ENCODE results near the gene NEIL1. TPM values are rescaled to one million over a fixed set of nuclear protein-coding genes. Genes with fewer than 3 reads are reported as not detected.
"Not testable (repeated sequence)": the region's sequence is repeated elsewhere in the genome, so short reads cannot be mapped to it uniquely, and the experiment has no call there.

The NEIL1 gene, protein sequence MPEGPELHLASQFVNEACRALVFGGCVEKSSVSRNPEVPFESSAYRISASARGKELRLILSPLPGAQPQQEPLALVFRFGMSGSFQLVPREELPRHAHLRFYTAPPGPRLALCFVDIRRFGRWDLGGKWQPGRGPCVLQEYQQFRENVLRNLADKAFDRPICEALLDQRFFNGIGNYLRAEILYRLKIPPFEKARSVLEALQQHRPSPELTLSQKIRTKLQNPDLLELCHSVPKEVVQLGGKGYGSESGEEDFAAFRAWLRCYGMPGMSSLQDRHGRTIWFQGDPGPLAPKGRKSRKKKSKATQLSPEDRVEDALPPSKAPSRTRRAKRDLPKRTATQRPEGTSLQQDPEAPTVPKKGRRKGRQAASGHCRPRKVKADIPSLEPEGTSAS
- total RNA-seq: 19.3 TPM

DNA sequence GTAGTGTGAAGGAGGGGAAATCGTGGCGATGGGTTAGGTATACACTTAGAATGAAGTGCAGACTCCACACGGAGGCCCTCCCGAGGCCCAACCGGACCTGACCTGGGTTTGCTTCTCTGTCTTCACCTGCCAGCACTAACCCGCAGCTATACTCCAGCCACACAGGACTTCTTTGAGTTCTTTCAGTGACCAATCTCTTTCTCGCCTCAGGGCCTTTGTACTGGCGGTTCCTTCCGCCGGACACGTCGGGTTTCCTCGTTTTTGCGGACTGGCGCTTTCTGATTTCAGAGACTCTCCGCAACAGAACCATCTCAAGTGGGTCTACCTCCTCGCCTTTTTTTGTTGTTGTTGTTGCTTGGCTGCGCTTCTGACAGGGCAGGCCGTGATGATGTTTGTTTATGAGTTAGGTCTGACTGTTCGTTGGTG, at the start of gene NEIL1:
NEIL1 (plus strand) TSS at position 244 of the 426 bp plus-strand sequence. CDS start 1,867 bp downstream, outside the sequence.
- peaks cover 44% of the 10 kb centered on the region for H3K4me1 ChIP-seq (ENCODE audit: insufficient read depth, low read length)
- peak within 1 kb of the TSS; percentile 56 for H3K4me3 ChIP-seq (ENCODE audit: low read length)

DNA sequence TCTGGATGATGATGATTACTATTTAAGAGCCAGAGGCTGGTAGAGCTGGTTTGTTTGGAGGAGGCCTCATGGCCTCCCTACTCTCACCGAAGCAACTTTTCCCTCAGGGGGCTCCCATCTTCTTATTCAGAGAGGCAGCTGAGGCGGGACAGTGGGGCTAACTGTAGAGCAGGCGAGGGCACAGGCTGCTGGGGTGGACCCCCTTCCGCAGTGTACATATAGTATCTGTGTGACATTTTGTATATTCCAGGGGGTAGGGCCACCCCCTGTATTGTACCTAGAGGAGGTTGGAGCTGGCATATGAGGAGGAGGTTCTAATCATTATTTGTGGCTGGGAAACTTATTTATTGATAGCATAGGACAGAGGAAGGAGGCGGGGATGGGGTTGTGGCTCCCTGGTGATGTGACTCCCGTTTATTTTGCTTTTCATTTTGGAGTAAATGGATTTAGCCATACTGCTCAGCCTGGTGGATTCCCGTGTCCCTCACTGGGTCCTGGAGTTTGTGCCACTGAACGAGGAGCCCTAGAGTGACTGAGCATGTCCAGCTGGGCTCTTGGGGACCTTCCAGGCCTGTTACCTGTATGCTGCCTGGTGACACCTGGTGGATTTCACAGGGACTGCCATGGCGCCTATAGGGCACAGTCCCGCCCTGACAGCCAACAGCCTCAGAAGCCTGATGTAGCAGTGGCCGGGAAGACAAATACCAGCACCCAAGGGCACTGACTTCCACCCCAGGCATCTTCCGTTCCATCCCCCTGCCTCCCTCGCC, 48.1 kb upstream of the NEIL1 start:
- H3K27me3 ChIP-seq (ENCODE audit: insufficient read depth, low read length); H3K4me3 ChIP-seq (ENCODE audit: low read length); H3K4me1 ChIP-seq (ENCODE audit: insufficient read depth, low read length); H3K9me3 ChIP-seq (ENCODE audit: low read depth, low read length): not testable (repeated sequence)

More for the DNA sequence above, at the start of gene NEIL1:
- peaks cover 26% of the 10 kb centered on the region for H3K27me3 ChIP-seq (ENCODE audit: insufficient read depth, low read length)
- no peaks in the 10 kb centered on the region for H3K9me3 ChIP-seq (ENCODE audit: low read depth, low read length)

DNA sequence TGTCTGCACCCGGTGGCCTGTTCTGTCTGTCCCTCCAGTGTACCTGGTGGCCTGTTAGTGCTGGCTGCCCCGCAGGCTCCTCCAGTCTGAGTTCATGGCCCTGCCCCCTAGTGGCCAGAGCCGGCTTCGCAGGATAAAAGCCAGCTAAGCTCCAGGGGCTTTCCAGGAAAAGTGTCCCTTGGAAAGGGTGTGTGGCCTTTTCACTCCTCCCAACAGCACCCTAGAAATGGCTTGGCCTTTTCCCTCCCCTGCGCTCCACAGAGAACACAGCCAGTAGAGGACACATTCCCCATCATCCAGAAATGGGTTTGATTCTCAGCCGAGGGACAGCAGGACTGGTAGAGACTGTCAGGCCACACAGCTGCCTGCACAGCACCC, 47.5 kb upstream of the NEIL1 start:
- H3K27me3 ChIP-seq (ENCODE audit: insufficient read depth, low read length); H3K9me3 ChIP-seq (ENCODE audit: low read depth, low read length); H3K4me1 ChIP-seq (ENCODE audit: insufficient read depth, low read length); H3K4me3 ChIP-seq (ENCODE audit: low read length): not testable (repeated sequence)

DNA sequence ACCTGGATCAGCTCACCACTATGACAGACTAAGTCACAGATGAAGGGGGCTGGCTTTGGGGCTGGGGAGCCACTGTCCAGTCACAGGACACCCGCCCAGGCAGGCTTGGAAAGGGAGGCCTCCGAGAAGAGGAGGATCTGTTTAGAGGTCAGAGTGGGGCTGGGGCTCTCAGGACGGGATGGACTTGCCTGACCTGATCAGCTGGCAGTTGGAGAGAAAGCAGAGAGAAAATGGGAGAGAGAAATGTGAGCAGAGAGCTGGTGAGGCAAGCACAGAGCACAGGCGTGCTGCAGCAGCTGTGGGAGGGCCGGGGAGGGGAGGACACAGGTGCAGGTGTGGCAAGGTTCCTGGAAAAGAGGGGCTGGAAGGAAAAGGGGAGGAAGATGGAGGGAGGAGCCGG, 46.8 kb upstream of the NEIL1 start:
- not testable (repeated sequence) for H3K27me3 ChIP-seq (ENCODE audit: insufficient read depth, low read length); H3K4me3 ChIP-seq (ENCODE audit: low read length); H3K9me3 ChIP-seq (ENCODE audit: low read depth, low read length); H3K4me1 ChIP-seq (ENCODE audit: insufficient read depth, low read length)

- Histone ChIP-seq H3K4me3 (ENCODE audit: low read length) (no peak overlapping the region), H3K27me3 (ENCODE audit: insufficient read depth, low read length) (no peaks in the 10 kb centered on the region), H3K4me1 (ENCODE audit: insufficient read depth, low read length) (no peaks in the 10 kb centered on the region), H3K9me3 (ENCODE audit: low read depth, low read length) (no peaks in the 10 kb centered on the region)
Observed at GRCh38 chr15:75302318-75302717, 44.5 kb upstream of the NEIL1 start.

- not testable (repeated sequence) for H3K4me3 ChIP-seq (ENCODE audit: low read length); H3K9me3 ChIP-seq (ENCODE audit: low read depth, low read length); H3K4me1 ChIP-seq (ENCODE audit: insufficient read depth, low read length); H3K27me3 ChIP-seq (ENCODE audit: insufficient read depth, low read length)
Observed at GRCh38 chr15:75302753-75303152, 44.1 kb upstream of the NEIL1 start.

DNA sequence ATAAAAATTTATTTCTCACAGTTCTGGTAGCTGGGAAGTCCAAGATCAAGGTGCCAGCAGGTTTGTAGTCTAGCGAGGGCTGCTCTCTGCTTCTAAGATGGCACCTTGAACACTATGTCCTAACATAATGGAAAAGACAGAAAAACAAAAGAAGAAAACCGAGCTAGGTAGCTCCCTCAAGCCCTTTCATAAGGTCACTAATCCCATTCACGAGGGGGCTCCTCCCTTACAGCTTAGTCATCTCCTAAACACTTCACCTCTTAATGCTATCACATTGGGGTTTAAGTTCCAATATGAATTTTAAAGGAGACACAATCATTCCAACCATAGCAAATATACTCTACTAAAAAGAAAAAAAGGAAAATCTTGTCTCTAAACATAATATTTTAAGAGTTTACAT, 40.7 kb upstream of the NEIL1 start:
- no peaks in the 10 kb centered on the region for H3K4me1 ChIP-seq (ENCODE audit: insufficient read depth, low read length)
- no peaks in the 10 kb centered on the region for H3K9me3 ChIP-seq (ENCODE audit: low read depth, low read length)
- H3K27me3 ChIP-seq (ENCODE audit: insufficient read depth, low read length): no peaks in the 10 kb centered on the region
- H3K4me3 ChIP-seq (ENCODE audit: low read length): no peak overlapping the region

DNA sequence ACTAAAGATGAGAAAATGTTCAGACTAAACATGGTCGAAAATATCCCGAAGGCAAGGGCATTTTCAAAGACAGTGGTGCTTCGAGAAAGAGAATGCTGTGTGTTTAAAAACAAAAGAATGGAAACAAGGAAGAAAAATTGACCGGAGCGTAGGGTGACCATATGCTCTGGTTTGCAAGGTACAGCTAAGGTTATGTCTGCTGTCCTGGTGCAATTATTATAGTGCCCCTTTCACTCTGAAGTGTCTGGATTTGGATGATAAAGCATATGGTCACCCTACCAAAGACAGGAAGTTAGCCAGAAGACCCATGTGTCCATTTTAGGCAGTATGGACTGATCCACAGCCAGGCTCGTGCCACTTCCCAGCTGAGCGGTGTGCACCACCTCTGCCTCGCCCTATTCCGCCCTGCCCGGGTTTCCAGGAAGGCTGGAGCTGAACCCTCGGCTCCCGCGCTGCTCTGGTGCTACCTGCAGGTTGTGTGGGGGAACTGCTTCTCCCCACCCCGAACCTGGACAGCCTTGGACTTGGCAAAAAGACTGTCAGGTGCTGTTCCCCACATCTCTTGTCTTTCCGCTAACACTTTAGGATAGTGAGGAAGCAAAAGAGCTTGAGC, 39.0 kb upstream of the NEIL1 start:
- Histone ChIP-seq H3K4me3 (ENCODE audit: low read length) (no peak overlapping the region), H3K9me3 (ENCODE audit: low read depth, low read length) (no peaks in the 10 kb centered on the region), H3K27me3 (ENCODE audit: insufficient read depth, low read length) (no peaks in the 10 kb centered on the region), H3K4me1 (ENCODE audit: insufficient read depth, low read length) (no peaks in the 10 kb centered on the region)

DNA sequence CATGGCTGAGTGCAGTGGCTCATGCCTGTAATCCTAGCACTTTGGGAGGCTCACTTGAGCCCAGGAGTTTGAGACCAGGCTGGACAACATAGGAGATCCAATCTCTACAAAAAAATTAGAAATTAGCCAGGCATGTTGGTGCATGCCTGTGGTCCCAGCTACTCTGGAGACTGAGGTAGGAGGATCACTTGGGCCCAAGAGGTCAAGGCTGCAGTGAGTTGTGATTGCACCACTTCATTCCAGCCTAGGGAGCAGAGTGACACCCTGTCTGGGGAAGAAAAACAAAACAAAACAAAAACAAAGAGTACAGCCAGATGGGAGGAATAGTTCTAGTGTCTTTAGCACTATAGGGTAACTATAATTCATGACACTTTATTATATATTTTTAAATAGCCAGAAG, 37.1 kb upstream of the NEIL1 start:
- Histone ChIP-seq H3K27me3 (ENCODE audit: insufficient read depth, low read length) (no peaks in the 10 kb centered on the region), H3K4me3 (ENCODE audit: low read length) (no peak overlapping the region), H3K9me3 (ENCODE audit: low read depth, low read length) (no peaks in the 10 kb centered on the region), H3K4me1 (ENCODE audit: insufficient read depth, low read length) (no peaks in the 10 kb centered on the region)

DNA sequence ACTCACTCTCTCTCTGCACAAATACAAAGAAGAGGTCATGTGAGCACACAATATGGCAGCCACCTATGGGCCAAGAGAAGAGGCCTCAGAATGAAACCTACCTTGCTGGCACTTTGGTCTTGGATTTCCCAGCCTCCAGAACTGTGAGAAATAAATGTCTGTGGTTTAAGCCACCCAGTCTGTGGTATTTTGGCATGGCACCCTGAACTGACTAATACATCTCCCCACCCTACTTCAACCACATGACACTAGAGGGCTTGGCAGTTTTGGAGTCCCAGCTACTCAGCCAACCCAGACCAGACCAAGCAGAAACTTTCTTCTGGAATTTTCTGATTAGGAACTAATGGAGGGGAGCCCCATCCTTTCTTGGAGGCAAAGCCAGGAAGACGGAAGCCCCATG, 34.3 kb upstream of the NEIL1 start:
- H3K9me3 ChIP-seq (ENCODE audit: low read depth, low read length); H3K4me3 ChIP-seq (ENCODE audit: low read length); H3K27me3 ChIP-seq (ENCODE audit: insufficient read depth, low read length); H3K4me1 ChIP-seq (ENCODE audit: insufficient read depth, low read length): not testable (repeated sequence)

DNA sequence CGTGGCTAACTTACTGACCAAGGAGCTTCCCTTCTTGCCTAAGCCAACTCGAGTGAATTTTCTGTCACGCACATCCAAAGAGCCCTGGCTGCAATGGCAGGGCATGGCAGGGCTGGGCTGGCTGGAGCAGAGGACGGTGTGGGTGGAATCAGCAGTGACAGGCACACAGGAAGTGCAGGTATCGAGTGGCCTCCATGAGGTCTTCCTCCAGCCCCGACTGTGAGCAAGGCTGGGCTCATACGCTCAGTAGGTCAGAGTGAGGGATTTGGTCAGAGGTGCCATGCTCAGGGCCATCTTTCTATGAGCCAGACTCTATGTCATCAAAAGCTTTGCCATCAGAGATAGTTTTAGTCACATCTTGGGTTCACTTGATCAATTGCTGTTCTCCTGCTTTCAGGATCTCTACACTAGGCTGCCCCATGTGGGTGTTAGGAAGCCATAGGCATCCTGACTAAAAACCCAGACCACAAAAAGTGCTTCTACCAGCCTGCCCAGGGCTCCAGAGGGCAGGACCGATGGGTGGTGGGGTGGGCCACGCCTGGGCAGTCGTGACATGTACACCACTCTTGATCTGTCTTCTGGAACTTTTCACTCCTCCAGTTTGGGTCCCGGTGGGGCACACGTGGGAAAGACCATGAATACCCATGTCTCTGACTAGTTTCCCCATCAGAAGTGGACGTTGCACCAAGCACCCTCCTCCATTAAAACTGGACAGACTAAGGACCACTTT, 33.6 kb upstream of the NEIL1 start:
- no peaks in the 10 kb centered on the region for H3K27me3 ChIP-seq (ENCODE audit: insufficient read depth, low read length)
- no peaks in the 10 kb centered on the region for H3K4me1 ChIP-seq (ENCODE audit: insufficient read depth, low read length)
- H3K4me3 ChIP-seq (ENCODE audit: low read length): no peak overlapping the region
- no peaks in the 10 kb centered on the region for H3K9me3 ChIP-seq (ENCODE audit: low read depth, low read length)

- no peak overlapping the region for H3K4me3 ChIP-seq (ENCODE audit: low read length)
- H3K4me1 ChIP-seq (ENCODE audit: insufficient read depth, low read length): no peaks in the 10 kb centered on the region
- no peaks in the 10 kb centered on the region for H3K9me3 ChIP-seq (ENCODE audit: low read depth, low read length)
- no peaks in the 10 kb centered on the region for H3K27me3 ChIP-seq (ENCODE audit: insufficient read depth, low read length)
Observed at GRCh38 chr15:75314552-75315290, 32.1 kb upstream of the NEIL1 start.

DNA sequence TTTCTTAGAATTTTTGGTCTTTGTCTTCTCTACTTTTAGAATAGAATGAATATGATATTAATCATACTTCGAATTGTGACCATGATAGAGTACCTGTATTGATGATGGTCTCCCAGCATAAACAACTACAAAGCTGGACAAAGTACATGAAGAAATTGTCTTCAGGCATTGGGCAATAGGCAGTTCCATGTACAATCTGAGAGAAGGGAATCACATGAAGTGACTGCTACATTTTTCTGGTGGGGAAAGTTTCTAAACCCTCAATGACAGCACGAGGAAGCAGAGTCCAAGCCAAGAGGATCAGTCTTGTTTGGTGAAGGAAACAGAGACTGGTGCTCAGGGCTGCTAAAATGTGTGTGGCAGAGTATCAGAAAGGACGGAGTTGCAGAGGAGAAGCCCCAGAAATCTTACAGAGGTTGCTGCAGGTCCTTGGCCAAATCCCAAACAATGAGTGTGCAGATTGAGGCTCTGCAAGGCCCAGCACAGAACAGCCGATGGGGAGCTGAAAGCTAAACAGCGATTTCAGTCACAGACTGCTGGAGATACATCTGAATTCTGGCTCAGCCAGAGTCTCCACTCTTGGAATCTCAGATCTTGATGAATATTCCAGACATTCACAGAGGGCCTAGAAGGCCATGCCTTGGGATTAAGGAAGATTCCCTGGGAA, 27.5 kb upstream of the NEIL1 start:
- H3K9me3 ChIP-seq (ENCODE audit: low read depth, low read length); H3K4me1 ChIP-seq (ENCODE audit: insufficient read depth, low read length); H3K27me3 ChIP-seq (ENCODE audit: insufficient read depth, low read length); H3K4me3 ChIP-seq (ENCODE audit: low read length): not testable (repeated sequence)

GRCh38 chr15:75321711-75322110, 25.1 kb upstream of the NEIL1 start:
- Histone ChIP-seq H3K4me3 (ENCODE audit: low read length) (no peak overlapping the region), H3K9me3 (ENCODE audit: low read depth, low read length) (no peaks in the 10 kb centered on the region), H3K27me3 (ENCODE audit: insufficient read depth, low read length) (no peaks in the 10 kb centered on the region), H3K4me1 (ENCODE audit: insufficient read depth, low read length) (no peaks in the 10 kb centered on the region)

Data from mononuclear cell (primary cell).